ENCODE results near the gene RFX5.

The RFX5 gene

DNA sequence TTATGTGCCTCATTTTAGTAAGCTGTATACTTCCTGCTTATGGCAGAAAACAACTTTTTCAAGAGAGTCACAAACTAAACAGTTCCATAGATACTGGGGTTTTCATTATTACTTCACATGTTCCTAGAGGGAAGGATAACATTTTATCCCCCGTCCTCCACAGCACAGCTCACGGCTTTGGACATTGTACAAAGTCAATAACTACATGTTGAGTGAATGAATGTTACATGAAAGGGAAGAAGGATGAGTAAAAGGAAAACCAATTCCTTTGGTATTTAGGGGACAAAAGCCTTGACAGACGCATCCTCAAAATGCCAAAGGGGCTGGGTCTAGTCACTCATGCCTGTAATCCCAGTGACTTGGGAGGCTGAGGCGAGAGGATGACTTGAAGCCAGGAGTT, 34.6 kb downstream of the RFX5 start:
- peaks cover 98% of the 10 kb centered on the region for H3K36me3 ChIP-seq

DNA sequence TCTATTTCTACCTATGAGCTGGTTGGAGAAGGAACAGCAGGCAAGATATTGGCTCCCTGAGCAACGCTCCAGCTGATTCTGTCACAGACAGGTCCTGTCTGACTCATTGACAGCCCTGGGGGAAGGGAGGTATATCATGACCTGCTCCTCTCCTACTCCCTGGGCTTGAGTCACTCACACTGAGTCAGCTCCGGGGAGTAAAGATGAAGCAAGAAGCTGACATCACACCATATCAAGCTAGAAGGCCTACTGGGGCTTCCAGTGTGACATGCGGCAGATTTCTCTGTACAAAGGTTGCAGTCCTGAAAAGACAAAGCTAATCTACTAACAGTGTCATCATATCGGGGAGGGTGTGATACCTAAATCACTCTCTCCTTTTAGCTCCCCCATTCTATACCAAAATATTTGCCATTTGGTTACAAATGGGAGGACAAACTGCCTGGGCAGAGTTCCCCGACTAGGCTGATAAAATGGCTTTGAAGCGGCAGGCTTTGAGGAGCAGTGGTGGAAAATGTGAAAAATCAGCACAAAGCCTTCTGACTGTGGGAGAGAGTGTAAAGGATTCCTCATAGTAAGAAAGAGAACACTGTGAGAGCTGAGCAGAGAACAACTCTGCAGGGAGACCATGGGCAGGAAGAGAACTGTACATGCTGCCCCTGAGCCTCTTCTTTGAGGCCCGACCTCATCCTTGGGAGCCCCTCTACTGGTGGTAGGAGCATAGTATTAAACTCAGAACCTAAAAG, 35.3 kb downstream of the RFX5 start:
- Histone ChIP-seq H3K27ac (no peak overlapping the region), H3K27me3 (ENCODE audit: insufficient read depth, low read depth, severe bottlenecking) (no peaks in the 10 kb centered on the region), H3K9me3 (ENCODE audit: severe bottlenecking) (no peaks in the 10 kb centered on the region), H3K36me3 (peaks cover 98% of the 10 kb centered on the region), H3K4me3 (ENCODE audit: low read depth, low read length) (no peak overlapping the region)
- DNase-seq, result no peak
- TF ChIP-seq, protein P1, sequence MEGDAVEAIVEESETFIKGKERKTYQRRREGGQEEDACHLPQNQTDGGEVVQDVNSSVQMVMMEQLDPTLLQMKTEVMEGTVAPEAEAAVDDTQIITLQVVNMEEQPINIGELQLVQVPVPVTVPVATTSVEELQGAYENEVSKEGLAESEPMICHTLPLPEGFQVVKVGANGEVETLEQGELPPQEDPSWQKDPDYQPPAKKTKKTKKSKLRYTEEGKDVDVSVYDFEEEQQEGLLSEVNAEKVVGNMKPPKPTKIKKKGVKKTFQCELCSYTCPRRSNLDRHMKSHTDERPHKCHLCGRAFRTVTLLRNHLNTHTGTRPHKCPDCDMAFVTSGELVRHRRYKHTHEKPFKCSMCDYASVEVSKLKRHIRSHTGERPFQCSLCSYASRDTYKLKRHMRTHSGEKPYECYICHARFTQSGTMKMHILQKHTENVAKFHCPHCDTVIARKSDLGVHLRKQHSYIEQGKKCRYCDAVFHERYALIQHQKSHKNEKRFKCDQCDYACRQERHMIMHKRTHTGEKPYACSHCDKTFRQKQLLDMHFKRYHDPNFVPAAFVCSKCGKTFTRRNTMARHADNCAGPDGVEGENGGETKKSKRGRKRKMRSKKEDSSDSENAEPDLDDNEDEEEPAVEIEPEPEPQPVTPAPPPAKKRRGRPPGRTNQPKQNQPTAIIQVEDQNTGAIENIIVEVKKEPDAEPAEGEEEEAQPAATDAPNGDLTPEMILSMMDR (IDR thresholded peaks at IDR 0.05; ENCODE audit: low read depth, low read length), result no peak

More for the DNA sequence above, 34.6 kb downstream of the RFX5 start:
- no peak for DNase-seq
- H3K27ac ChIP-seq, result no peak overlapping the region
- H3K9me3 ChIP-seq (ENCODE audit: severe bottlenecking), result no peaks in the 10 kb centered on the region
- no peaks in the 10 kb centered on the region for H3K27me3 ChIP-seq (ENCODE audit: insufficient read depth, low read depth, severe bottlenecking)
- TF ChIP-seq, protein P1 (IDR thresholded peaks at IDR 0.05; ENCODE audit: low read depth, low read length), result no peak
- H3K4me3 ChIP-seq (ENCODE audit: low read depth, low read length), result no peak overlapping the region

DNA sequence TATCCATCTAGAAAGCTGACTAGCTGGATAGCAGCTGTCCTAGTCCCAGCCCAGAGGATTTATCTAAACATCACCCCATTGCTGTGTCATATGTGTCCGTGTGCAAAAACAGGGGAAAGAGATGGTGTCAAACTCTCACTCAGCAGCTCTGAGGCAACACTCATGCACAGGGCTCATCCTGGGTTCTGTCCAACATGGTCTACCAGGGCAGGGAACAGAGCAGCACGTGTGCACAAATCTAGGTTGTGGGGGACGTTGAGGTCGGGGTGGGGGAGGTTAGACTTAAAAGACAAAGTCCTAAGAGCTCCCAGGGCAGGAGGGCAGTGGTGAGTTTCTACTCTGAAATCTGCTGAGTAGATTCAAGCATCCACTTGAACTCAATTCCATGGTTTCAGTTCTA, 36.0 kb downstream of the RFX5 start:
- Histone ChIP-seq H3K9me3 (ENCODE audit: severe bottlenecking) (no peaks in the 10 kb centered on the region), H3K27me3 (ENCODE audit: insufficient read depth, low read depth, severe bottlenecking) (no peaks in the 10 kb centered on the region)

DNA sequence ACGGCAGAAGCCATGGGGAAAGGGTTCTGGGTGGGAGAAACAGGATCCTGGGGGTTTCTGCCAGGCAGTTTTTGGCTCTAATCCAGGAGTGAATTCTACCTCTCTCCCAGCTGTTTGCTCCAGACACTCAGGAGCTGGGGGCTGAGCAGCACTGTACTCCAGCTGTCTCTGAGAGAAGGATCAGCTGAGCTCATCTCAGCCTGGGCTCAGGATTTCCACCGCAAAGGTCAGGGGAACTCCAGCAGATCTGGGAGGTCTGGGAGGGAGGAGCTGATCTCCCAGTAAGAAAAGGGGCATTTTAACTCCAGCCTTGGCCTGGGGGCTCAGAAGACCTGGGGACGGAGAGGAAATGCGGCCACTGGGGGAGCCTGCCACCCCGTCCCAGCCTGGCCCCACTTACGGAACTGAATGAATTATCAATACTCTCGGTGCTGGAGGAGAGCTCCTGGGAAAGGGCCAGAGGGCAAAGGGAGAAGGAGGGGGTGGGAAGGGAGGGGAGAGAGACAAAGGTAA, 37.2 kb downstream of the RFX5 start:
- TF ChIP-seq, protein P1 (IDR thresholded peaks at IDR 0.05; ENCODE audit: low read depth, low read length), result no peak
- Histone ChIP-seq H3K4me3 (ENCODE audit: low read depth, low read length) (no peak overlapping the region), H3K27me3 (ENCODE audit: insufficient read depth, low read depth, severe bottlenecking) (no peaks in the 10 kb centered on the region), H3K9me3 (ENCODE audit: severe bottlenecking) (no peaks in the 10 kb centered on the region), H3K27ac (no peak overlapping the region), H3K36me3 (peaks cover 98% of the 10 kb centered on the region)
- peak; percentile 54 for DNase-seq

More for the DNA sequence above, 36.0 kb downstream of the RFX5 start:
- Histone ChIP-seq H3K4me3 (ENCODE audit: low read depth, low read length) (no peak overlapping the region), H3K27ac (no peak overlapping the region), H3K36me3 (peaks cover 98% of the 10 kb centered on the region)
- DNase-seq, result no peak
- TF ChIP-seq, protein P1 (IDR thresholded peaks at IDR 0.05; ENCODE audit: low read depth, low read length), result no peak

DNA sequence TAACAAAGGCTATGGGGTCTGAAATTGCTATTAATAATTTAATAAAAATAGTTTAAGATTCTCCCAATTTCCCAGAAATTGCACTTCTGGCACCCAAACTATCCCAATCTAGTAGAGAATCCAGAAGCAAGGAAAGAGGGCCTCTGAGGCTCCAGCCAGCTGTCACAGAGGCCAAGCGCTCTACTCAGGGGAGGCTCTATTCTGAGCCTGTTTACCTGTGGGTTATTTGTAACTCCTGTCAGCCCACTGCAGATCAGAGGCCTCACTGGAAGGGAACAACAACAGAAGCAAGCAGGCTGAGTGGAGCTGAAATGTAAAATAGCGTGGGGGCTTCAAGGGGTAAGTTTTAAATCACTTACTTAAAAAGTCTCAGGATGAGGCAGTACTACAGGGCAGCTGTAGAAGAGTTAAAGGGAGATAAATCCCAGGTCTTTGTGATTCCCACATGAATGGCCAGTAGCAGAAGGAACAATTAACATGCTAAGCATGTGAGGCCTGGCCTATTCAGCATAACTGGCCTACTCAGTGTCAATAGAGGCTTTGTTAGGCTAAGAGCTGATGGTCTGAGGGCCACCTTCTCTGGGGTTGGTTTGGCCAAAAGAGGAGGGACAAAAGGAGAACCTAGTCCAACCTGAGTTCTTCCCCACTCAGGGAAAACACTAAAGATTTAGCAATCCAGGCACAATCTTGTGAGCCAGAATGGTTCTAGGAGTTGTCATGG, 52.1 kb downstream of the RFX5 start:
- peak overlapping the region; percentile 39 for H3K27ac ChIP-seq
- H3K27me3 ChIP-seq (ENCODE audit: insufficient read depth, low read depth, severe bottlenecking), result no peaks in the 10 kb centered on the region
- TF ChIP-seq, protein P1 (IDR thresholded peaks at IDR 0.05; ENCODE audit: low read depth, low read length), result no peak
- DNase-seq, result no peak
- no peaks in the 10 kb centered on the region for H3K9me3 ChIP-seq (ENCODE audit: severe bottlenecking)
- peaks cover 96% of the 10 kb centered on the region for H3K36me3 ChIP-seq
- H3K4me3 ChIP-seq (ENCODE audit: low read depth, low read length), result no peak overlapping the region

Data from WERI-Rb-1 (cell line).